HG03025 (cell line): Measurements from ENCODE around the gene SNX33.

Experiments
- ATAC-seq: cut with Tn5 transposase; IDR thresholded peaks from one replicate; pipeline ENCODE4 v1.9.1; 2021; ENCODE audit warnings: mild to moderate bottlenecking, moderate library complexity; ENCODE audit not compliant: unreplicated experiment, low FRiP score

SNX33 gene

DNA sequence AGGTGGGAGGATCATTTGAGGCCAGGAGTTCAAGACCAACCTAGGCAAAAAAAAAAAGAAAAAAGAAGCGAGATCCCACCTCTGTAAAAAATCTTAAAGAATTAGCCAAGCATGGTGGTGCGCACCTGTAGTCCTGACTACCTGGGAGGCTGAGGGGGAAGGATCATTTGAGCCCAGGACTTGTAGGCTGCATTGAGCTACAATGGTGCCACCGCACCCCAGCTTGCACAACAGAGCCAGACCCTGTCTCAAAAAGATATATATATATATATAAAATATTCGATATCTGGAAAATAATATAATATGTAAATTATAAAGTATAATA is 6.6 kb upstream of the SNX33 start:
- no peak for ATAC-seq

DNA sequence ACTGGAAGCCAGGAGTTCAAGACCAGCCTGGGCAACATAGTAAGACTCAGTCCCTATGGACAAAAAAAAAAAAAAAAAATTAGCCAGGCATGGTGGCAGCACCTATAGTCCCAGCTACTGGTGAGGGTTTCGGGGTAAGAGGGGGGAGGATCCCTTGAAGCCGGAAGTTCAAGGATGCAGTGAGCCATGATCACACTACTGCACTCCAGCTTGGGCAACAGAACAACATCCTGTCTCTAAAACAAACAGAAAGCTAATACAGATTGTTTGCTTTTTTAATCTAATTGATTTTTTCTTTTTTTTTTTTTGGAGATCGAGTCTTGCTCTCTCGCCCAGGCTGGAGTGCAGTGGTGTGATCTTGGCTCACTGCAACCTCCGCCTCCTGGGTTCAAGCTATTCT is 6.1 kb upstream of the SNX33 start:
- no peak for ATAC-seq

DNA sequence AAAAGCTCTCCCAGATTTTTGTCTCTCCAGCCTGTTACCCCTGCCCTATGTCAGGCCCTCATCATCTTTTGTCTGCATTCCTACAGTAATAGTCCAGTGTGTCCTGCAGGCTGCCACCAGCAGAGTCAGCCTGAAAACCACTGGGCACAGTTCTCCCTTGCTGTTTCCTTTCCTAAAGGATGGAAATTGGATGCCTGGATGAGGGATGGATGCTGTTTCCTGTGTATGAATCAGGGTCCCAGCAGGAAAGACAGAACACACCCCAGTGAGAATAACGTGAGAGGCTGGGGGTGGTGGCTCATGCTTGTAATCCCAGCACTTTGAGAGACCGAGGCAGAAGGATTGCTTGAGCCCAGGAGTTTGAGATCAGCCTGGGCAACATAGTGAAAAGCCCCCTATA is 3.3 kb upstream of the SNX33 start:
- no peak for ATAC-seq

DNA sequence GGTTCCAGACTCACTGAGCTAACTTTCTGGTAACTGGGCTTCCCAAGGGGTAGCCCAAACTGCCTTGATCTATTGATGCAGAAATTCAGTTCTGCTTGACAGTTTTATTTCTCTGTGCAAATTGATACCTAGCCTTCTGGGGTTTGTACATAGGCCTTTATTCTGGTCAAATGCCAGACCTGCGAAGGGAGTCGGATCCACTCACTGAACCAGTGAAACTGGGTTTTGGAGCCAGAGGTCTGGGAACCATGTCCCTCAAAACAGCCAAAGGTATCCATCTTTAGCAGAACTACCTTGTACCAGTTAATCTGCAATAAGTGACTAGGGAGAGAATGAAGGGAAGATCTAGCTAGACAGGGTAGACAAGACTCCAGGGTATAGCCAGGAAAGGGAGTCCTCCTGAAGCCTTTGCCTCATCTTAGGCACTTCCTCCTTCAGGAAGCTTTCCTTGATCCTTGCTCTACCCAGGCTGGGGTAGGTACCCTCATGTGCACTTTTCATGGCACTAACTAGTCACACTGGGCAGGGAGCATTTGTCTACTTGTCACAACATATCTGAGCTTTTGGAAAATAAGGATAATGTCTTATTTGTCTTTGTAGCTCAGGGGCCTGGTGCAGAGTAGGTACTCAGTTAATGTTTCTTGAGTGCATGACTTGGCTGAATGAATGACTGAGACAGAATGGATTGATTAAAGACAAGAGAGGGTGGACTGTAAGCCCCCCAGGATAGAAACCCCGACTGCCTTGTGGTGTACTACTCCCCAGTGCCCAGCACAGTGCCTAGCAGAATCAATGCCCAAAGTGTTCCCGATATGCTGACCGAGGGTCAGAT is 1.4 kb upstream of the SNX33 start:
- ATAC-seq = no peak

DNA sequence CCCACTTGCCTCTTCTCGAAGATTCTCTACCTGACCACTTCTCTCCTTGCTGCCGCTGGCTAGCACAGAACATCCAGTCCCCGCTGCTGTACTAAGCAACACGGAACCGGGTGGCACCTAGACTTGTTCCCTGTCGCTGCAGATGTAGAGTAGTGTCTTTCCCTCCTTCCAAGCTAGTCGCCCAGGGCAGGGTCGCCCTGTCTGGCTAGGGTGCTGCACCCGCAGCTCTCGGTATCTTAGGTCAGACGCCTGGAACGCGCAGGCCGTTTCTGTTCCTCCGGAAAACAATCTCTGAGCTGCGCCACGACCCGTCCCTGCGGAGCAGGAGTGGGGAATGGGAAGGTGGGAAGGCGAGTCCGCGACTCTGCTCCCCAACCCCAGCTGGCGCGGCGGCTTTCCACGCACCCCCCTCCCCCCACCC is 758 bp upstream of the SNX33 start:
- ATAC-seq = no peak

DNA sequence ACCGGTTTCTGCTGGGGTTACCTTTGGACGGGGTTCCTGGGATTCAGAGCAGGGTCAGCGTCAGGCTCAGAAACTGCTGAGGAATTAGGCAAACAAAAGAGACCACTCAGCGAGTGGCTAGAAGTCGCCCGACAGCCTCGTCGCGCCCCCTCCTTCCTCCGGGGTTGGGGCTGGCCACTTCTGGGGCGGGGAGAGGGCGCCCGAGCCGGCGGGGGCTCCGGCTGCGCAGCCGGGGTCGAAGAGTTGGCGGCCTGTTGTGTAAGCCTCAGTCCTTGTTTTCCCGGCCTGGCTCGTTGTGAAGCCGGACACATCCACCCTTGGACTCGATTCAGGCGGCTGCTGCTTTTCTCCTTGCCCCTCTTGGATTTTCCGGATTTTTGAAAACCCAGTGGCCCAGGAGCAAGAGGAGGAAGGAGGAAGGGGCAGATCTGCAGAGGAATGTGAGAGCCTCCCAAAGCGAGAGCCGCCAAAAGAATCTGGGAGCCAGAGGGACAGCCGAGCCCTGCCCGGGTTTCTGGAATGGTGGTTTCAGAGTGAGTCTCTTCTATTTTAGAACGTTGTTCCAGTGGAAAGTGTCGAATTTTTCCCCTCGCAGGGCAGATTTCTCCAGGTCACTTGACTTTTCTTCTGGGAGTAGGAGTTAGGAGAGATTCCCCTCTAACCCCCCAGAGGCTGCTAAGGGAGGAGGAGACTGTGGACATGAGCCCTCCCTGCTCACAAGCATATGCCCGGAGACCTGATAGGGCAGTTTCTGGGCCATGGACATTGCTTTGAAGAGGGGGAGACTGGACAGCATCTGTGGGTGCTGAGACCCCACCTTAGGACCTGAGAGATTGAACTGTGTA is 666 bp downstream of the SNX33 start:
- no peak for ATAC-seq

DNA sequence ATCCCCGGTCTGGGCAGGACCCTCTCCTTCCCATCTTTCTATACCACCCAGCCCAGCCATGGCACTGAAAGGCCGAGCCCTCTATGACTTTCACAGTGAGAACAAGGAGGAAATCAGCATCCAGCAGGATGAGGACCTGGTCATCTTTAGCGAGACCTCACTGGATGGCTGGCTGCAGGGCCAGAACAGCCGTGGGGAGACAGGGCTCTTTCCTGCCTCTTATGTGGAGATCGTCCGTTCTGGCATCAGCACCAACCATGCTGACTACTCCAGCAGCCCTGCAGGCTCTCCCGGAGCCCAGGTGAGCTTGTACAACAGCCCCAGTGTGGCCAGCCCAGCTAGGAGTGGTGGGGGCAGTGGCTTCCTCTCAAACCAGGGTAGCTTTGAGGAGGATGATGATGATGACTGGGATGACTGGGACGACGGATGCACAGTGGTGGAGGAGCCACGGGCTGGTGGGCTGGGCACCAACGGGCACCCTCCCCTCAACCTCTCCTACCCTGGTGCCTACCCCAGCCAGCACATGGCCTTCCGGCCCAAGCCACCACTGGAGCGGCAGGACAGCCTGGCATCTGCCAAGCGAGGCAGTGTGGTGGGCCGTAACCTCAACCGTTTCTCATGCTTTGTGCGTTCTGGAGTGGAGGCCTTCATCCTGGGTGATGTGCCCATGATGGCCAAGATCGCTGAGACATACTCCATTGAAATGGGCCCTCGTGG is 1.5 kb downstream of the SNX33 start:
- no peak for ATAC-seq

DNA sequence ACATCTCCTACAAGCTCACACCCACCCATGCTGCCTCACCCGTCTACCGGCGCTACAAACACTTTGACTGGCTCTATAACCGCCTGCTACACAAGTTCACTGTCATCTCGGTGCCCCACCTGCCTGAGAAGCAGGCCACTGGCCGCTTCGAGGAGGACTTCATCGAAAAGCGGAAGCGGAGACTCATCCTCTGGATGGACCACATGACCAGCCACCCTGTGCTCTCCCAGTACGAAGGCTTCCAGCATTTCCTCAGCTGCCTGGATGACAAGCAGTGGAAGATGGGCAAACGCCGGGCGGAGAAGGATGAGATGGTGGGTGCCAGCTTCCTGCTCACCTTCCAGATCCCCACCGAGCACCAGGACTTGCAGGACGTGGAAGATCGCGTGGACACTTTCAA is 2.1 kb downstream of the SNX33 start:
- ATAC-seq = no peak

DNA sequence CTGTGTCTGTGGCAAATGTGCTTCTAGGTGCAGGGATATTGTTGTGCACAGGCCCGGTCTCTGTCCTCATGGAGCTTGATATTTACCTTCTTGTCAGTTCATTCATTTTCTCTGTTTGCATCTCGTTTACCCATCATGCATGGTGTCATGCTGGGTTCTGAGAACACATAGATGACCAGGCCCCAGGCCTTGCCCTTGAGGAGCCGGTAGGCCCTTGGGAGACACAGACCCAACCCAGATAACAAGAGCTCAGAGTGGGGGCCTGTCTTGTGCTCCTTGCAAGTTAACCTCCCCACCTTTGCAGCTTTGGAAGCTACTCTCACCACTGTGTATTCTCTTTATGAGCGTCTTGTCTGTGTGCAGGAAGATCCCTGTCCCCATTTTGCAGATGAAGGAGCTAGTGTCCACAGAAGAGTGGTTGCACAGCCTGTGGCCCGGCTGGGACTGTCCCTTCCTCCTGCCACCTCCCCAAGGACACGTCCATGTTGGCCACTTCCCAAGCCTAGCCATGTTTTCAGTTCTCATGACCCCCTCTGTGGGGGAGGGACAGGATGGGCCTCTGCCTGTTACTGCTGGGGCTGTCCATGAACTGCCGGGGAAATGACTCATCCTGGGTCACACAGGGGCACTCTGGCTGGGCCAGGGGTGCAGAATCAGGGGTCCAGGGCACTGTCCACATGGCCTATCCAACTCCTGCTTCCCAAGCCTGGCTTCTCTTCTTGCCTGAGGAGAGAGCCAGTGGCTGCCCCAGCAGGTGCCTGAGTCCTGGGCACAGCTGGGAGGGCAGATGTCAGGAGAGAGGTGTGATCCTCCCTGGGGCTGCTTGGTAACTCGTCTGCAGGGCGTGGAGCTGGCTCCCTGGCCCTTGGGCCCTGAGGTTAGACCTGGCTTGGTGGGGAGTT is 3.4 kb downstream of the SNX33 start:
- ATAC-seq = no peak

DNA sequence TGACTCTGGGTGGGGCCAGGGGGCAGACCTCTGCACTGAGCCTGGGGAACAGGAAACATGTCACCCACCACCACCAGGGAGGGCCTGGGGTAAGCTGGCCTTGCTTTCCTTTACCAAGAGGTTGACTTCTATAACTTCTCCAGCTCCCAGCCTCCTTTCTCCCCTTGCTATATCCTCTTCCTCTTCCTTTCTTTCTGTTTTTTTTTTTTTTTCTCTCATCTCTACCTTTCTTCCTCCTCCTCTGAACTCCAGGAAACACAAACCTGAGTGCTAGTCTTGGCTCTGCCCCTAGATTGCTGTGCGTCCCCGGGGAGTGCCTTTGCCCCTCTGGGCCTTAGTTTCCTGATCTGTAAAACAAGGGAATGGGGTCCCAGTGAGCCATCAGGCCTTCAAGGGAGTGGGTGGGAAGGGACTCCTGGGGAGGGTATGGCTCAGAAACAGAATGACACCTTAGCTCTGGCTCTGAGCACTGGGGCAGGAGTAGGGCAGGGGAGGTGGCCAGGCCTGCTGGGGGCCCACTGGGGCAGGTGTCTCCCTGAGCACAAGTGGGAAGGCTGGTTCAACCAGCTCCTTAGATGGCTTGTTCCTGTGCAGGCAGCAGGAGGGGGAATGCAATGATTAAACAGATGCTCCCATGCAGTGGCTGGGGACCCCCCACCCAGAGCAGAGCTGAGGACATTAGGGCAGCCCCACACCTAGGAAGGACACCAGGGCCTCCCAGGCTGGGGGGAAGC is 4.3 kb downstream of the SNX33 start:
- ATAC-seq = no peak

DNA sequence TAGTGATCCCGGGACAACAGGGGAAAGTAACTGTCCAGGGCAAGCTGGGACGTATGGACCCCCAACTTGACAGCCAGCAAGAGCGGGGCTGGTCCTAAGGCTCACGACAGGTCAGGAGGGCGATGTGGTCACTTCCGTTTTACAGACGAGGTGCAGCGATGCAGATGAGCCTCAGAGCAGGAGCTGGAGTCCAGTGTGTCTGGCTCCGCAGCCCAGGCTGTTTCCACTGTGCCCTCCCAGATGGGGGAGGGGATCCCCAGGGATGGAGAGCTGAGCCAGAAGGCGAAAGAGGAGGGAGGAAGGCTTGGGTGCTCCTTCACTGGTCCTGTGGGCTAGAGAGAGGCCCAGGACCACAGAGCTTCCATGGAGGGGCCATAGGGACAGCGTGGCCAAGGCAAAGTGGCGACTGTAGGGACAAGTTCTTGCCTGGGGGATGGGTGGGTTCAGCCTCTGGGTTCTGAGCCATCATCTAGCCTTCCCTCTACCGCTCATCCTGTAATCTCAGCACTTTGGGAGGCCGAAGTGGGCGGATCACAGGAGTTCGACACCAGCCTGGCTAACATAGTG is 5.7 kb downstream of the SNX33 start:
- ATAC-seq = no peak

DNA sequence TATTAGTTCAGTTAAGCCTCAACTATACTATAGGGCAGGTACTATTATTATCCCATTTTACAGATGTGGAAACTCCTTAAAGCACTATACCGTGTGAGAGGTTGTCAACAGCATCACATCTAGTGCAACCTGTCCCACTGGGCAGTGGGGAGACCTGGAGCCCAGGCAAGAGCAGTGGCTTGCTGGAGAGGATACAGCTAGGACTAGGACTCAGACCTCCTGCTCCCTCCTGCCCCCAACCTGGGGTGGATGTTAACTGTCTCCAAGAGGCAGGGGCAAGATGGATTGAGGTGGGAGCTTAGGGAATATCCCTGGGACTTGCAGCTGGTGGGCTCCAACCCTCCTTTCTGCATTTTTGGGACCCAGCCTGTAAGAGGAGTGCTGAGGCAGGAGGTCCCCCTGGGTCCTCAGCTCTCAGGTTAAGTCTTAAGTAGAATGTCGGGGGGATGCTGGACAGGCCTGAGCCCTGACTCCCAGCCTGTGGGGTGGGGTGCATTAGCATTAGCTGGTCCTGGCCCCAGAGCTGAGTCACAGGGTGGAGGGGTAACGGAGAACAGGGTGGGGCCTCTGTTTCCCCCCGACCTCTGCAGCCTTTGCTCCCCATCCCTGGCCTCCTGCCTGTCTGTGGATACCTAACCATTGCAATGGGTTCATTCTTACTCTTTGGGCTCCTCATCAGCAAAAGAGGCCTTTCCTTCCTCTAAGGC is 6.6 kb downstream of the SNX33 start:
- no peak for ATAC-seq

DNA sequence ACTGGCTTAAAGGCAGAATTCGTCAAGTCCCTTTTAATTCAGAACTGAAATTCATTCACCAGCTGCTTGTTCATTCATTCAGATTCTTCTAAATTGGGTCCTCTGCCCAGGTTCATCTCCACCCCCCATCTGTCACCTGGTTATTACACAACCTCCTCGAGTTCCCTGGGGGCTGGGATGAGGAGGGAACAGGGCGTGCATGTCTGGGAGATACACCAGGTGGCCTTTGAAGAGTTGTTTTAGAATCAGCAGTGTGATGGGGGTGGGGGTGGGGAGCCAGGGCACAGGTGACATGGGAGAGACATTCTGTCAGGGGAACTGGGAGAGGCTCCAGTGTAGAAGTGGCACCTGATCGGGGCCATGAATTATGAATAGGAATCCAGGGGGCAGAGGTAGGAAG is 8.2 kb downstream of the SNX33 start:
- no peak for ATAC-seq

DNA sequence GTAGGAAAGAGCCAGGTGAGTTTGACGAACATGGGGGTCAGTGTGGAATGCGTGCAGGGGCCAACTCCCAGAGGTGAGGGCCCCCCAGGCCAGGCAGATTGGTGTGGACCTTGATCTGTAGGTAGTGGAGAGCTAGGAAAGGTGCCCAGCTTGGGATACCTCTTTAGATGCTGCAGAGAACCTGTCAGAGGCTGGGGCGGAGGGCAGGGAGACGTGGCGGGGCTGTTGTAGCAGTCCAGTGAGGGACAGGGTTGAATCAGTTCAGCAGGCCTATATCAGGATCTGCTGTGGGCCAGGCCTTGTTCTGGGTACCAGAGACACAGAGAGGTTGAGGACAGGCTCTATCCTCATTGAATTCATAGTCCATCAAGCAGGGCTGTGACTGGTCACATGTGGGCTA is 8.6 kb downstream of the SNX33 start:
- no peak for ATAC-seq

DNA sequence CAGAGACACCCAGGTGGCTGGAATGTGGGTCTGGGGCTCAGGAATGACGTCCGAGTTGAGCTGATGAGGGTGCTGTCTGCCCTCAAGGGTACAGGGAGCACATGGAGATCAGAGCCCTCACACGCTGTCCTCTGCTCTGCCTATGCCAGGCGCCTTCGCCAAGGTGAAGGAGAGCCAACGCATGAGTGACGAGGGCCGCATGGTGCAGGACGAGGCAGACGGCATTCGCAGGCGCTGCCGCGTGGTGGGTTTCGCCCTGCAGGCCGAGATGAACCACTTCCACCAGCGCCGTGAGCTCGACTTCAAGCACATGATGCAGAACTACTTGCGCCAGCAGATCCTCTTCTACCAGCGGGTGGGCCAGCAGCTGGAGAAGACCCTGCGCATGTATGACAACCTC is 9.1 kb downstream of the SNX33 start:
- ATAC-seq = no peak

DNA sequence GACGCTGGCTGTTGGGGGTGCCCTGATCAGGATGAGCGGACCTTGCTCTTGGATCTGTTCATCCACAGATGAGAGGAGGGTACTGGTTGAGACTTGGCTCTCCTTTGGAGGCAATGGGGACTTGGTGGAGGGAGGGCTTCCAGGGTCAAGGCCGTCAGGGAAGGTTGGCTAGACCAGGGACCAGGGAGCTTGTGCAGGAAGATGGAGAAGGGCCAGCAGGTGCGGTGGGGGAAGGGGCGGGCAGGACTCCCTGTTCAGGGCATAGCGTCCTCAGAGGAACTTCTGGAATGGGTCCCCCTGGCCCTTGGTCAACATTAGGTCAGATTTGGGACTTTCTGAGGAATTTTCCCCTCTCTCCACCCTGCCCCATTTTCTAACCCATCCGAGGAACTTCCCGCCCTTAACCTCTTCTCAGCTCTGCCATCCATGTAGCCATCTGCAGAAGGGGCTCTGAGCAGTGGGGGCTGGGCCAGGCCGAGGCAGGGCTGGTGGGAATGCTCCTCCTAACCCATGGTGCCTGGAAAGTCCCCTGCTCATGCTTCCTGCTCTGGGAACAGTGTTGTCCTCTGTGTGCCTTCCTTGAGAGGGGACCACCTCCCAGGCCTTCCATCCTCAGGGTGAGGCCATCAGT is 11.5 kb downstream of the SNX33 start:
- ATAC-seq = no peak

DNA sequence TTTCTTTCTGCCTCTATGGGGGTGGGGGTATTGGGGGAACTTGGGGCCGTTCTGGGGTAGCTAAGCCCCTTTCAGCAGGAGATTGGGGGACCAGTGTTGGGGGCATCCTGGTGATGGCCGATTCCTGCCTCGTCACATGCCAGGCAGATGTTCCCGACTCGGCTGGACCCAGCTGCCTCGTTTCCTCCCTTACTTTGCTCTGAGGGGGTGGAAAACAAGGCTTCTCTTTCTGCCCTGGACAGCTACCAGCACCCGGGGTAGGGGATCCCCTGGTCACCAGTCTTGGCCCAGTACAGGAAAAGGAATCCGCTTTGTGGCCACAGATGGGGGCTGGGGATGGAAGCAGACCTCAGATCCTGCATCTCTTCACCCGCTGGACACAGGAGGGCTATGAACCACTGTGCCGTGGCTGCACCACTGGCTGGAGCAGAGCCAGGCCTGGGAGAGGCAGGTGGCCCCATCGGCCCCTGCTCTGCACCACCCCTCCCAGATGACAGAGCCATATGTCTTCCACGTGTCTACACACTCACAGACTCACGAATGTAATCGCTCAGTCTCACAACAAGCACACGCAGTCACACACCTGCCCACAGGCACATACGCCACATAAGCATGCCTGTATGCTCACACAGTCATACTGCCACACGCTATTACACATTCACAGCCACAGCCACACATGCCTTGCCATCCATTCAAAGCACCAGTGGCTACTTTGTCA is 12.4 kb downstream of the SNX33 start:
- ATAC-seq = no peak
